ENCODE measurements around the gene EPHB6.

GRCh38 chr7:142874409-142874808 lies 19.5 kb downstream of the EPHB6 start:
- TF ChIP-seq CTCF (conservative IDR thresholded peaks at IDR 0.05) (no peak), EZH2 (IDR thresholded peaks at IDR 0.05; ENCODE audit: low read depth) (no peak)

Measured in PC-9 (cell line).